ENCODE data around the gene ADISSP.

- TF ChIP-seq CTCF (IDR thresholded peaks at IDR 0.05; ENCODE audit: insufficient read depth, low read depth, low read length) (no peak), EZH2 (IDR thresholded peaks at IDR 0.05; ENCODE audit: insufficient read depth, low read length) (no peak)
These were observed 2.9 kb downstream of the ADISSP start for GRCh38 chr20:3764659-3765058.
